Measurements from ENCODE around the gene CXCL3.

DNA sequence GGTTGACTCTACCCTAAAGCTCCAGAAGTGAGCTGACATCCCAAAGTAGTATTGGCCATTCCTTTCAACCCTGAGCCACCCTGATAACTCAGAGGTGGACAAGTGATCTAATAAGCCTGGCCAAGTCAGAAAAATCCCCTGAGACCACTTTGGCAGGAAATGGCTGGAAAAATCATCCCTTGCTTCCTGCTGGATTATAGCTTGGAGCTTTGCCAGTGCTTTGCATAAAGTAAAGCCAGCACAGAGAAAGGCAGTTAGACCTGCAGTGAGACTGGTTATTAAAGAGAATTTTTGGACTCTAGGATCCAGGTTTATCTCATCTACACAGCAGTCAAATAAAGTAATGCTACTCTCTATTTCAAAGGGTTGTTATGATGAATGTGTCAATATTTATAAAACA lies 6.4 kb downstream of the CXCL3 start:
- TF ChIP-seq, protein P1, sequence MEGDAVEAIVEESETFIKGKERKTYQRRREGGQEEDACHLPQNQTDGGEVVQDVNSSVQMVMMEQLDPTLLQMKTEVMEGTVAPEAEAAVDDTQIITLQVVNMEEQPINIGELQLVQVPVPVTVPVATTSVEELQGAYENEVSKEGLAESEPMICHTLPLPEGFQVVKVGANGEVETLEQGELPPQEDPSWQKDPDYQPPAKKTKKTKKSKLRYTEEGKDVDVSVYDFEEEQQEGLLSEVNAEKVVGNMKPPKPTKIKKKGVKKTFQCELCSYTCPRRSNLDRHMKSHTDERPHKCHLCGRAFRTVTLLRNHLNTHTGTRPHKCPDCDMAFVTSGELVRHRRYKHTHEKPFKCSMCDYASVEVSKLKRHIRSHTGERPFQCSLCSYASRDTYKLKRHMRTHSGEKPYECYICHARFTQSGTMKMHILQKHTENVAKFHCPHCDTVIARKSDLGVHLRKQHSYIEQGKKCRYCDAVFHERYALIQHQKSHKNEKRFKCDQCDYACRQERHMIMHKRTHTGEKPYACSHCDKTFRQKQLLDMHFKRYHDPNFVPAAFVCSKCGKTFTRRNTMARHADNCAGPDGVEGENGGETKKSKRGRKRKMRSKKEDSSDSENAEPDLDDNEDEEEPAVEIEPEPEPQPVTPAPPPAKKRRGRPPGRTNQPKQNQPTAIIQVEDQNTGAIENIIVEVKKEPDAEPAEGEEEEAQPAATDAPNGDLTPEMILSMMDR (IDR thresholded peaks at IDR 0.05), result no peak
- TF ChIP-seq POLR2A (IDR thresholded peaks at IDR 0.05; ENCODE audit: low read length) (no peak), POLR2AphosphoS2 (conservative IDR thresholded peaks at IDR 0.05; ENCODE audit: low read length) (no peak), MYC (IDR thresholded peaks at IDR 0.05; ENCODE audit: borderline replicate concordance, low read length) (no peak), EP300 (IDR thresholded peaks at IDR 0.05) (no peak), ESRRA (IDR thresholded peaks at IDR 0.05; ENCODE audit: borderline replicate concordance, low read length) (no peak), FOSL2 (IDR thresholded peaks at IDR 0.05) (no peak), FOSL2 (CRISPR knock-in tag; IDR thresholded peaks at IDR 0.05) (no peak), HDAC2 (IDR thresholded peaks at IDR 0.05) (no peak), CHD4 (IDR thresholded peaks at IDR 0.05; ENCODE audit: borderline replicate concordance) (no peak)
- TF ChIP-seq, protein P2, sequence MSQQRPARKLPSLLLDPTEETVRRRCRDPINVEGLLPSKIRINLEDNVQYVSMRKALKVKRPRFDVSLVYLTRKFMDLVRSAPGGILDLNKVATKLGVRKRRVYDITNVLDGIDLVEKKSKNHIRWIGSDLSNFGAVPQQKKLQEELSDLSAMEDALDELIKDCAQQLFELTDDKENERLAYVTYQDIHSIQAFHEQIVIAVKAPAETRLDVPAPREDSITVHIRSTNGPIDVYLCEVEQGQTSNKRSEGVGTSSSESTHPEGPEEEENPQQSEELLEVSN (IDR thresholded peaks at IDR 0.05; ENCODE audit: borderline replicate concordance, low read depth), result no peak
- TF ChIP-seq, protein P3, sequence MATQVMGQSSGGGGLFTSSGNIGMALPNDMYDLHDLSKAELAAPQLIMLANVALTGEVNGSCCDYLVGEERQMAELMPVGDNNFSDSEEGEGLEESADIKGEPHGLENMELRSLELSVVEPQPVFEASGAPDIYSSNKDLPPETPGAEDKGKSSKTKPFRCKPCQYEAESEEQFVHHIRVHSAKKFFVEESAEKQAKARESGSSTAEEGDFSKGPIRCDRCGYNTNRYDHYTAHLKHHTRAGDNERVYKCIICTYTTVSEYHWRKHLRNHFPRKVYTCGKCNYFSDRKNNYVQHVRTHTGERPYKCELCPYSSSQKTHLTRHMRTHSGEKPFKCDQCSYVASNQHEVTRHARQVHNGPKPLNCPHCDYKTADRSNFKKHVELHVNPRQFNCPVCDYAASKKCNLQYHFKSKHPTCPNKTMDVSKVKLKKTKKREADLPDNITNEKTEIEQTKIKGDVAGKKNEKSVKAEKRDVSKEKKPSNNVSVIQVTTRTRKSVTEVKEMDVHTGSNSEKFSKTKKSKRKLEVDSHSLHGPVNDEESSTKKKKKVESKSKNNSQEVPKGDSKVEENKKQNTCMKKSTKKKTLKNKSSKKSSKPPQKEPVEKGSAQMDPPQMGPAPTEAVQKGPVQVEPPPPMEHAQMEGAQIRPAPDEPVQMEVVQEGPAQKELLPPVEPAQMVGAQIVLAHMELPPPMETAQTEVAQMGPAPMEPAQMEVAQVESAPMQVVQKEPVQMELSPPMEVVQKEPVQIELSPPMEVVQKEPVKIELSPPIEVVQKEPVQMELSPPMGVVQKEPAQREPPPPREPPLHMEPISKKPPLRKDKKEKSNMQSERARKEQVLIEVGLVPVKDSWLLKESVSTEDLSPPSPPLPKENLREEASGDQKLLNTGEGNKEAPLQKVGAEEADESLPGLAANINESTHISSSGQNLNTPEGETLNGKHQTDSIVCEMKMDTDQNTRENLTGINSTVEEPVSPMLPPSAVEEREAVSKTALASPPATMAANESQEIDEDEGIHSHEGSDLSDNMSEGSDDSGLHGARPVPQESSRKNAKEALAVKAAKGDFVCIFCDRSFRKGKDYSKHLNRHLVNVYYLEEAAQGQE (IDR thresholded peaks at IDR 0.05), result no peak
